IMR-90 (cell line): Measurements from ENCODE around the gene MEIOB. TPM values are rescaled to one million over a fixed set of nuclear protein-coding genes. Genes with fewer than 3 reads are reported as not detected.

Source experiments
- ATAC-seq: fragments of 200-7000 bp; cut with Tn5 transposase; 2 replicates; pipeline ENCODE4 v1.9.1; 2020; ENCODE audit warnings: low read depth, mild to moderate bottlenecking, moderate library complexity
- BruUV-seq: library from RNA; stranded (reverse); fragments of 400-500 nt; replicated peaks from 2 replicates; lab custom pipeline; 2021; lab: Mats Ljungman, UMichigan
- CTCF ChIA-PET: fragments of 300-600 bp; formaldehyde crosslinking; extraction: SDS; loops from one replicate; lab custom pipeline; 2021; ENCODE audit warnings: antibody characterized with exemption; lab: Yijun Ruan, JAX
- POLR2A ChIA-PET: fragments of 300-600 bp; sonication (Branson Sonifier 250); formaldehyde crosslinking; loops from one replicate; lab custom pipeline; 2022; ENCODE audit warnings: antibody characterized with exemption; ENCODE audit not compliant: unreplicated experiment; lab: Charles Lee
- DNase-seq: peaks from one replicate; pipeline ENCODE4 v3.0.0; 2013
- H2AFZ ChIP-seq: replicated peaks from 2 replicates; pipeline ENCODE3; 2013; ENCODE audit warnings: low read length, mild to moderate bottlenecking; ENCODE audit not compliant: poor library complexity
- H2AK5ac ChIP-seq: 2 replicates; pipeline ENCODE4 v1.6.1; 2013; ENCODE audit warnings: low read depth, low read length, inconsistent platforms
- H2AK9ac ChIP-seq: replicated peaks from 2 replicates; pipeline ENCODE3; 2013; ENCODE audit warnings: mild to moderate bottlenecking, low read depth, low read length, moderate library complexity; ENCODE audit not compliant: poor library complexity
- H2BK120ac ChIP-seq: 2 replicates; pipeline ENCODE4 v1.6.1; 2013; ENCODE audit warnings: low read depth, low read length, inconsistent platforms
- H2BK15ac ChIP-seq: 3 replicates; pipeline ENCODE4 v1.6.1; 2013; ENCODE audit warnings: low read depth, low read length, inconsistent platforms
- H2BK20ac ChIP-seq: 2 replicates; pipeline ENCODE4 v1.6.1; 2013; ENCODE audit warnings: low read depth, mild to moderate bottlenecking, inconsistent platforms, low read length, moderate library complexity
- H2BK5ac ChIP-seq: 2 replicates; pipeline ENCODE4 v1.6.1; 2013; ENCODE audit warnings: mild to moderate bottlenecking, low read depth, low read length, inconsistent platforms; ENCODE audit not compliant: poor library complexity, severe bottlenecking
- H3K14ac ChIP-seq: replicated peaks from 2 replicates; pipeline ENCODE4 v1.6.1; 2013; ENCODE audit warnings: low read depth, low read length, inconsistent platforms
- H3K18ac ChIP-seq: 2 replicates; pipeline ENCODE4 v1.6.1; 2013; ENCODE audit warnings: low read depth, low read length, control low read depth
- H3K23ac ChIP-seq: 2 replicates; pipeline ENCODE4 v1.6.1; 2013; ENCODE audit warnings: low read depth, low read length, inconsistent platforms
- H3K27ac ChIP-seq: 2 replicates; pipeline ENCODE4 v1.5.1; 2013; ENCODE audit warnings: mild to moderate bottlenecking, control low read depth, low read length; ENCODE audit not compliant: insufficient read depth
- H3K27me3 ChIP-seq: 2 replicates; pipeline ENCODE4 v1.6.1; 2013; ENCODE audit warnings: low read length; ENCODE audit not compliant: control insufficient read depth, insufficient read depth
- H3K36me3 ChIP-seq: 2 replicates; pipeline ENCODE4 v1.6.1; 2013; ENCODE audit warnings: low read length, mixed read lengths; ENCODE audit not compliant: control insufficient read depth, insufficient read depth
- H3K4ac ChIP-seq: 2 replicates; pipeline ENCODE4 v1.6.1; 2013; ENCODE audit warnings: low read depth, low read length, inconsistent platforms
- H3K4me1 ChIP-seq: 2 replicates; pipeline ENCODE4 v1.6.1; 2013; ENCODE audit warnings: low read length, mixed read lengths; ENCODE audit not compliant: control insufficient read depth, insufficient read depth
- H3K4me2 ChIP-seq: 2 replicates; pipeline ENCODE4 v1.6.1; 2013; ENCODE audit warnings: low read depth, mild to moderate bottlenecking, control low read depth, low read length, moderate library complexity
- H3K4me3 ChIP-seq: 2 replicates; pipeline ENCODE4 v1.5.1; 2013; ENCODE audit warnings: low read depth, mild to moderate bottlenecking, control low read depth, low read length, moderate library complexity; ENCODE audit not compliant: insufficient read depth
- H3K56ac ChIP-seq: 2 replicates; pipeline ENCODE4 v1.6.1; 2013; ENCODE audit warnings: low read length, inconsistent platforms; ENCODE audit not compliant: insufficient read depth; ENCODE audit errors: extremely low read depth
- H3K79me1 ChIP-seq, 2 experiments: 2 replicates each; pipeline ENCODE4 v1.6.1; 2013; ENCODE audit warnings: low read length in 2 of 2, inconsistent platforms in 1 of 2, low read depth in 1 of 2
- H3K9ac ChIP-seq: 2 replicates; pipeline ENCODE4 v1.6.1; 2013; ENCODE audit warnings: low read depth, low read length, control low read depth
- H3K9me1 ChIP-seq: 2 replicates; pipeline ENCODE4 v1.6.1; 2013; ENCODE audit warnings: low read length, inconsistent platforms; ENCODE audit not compliant: insufficient read depth
- H3K9me3 ChIP-seq: 2 replicates; pipeline ENCODE4 v1.6.1; 2013; ENCODE audit warnings: low read length; ENCODE audit not compliant: control insufficient read depth, insufficient read depth
- H4K20me1 ChIP-seq: 2 replicates; pipeline ENCODE4 v1.6.1; 2013; ENCODE audit warnings: low read length, inconsistent platforms; ENCODE audit not compliant: insufficient read depth
- H4K5ac ChIP-seq: 2 replicates; pipeline ENCODE4 v1.6.1; 2013; ENCODE audit warnings: mild to moderate bottlenecking, low read depth, low read length, control low read depth
- H4K8ac ChIP-seq, 2 experiments: 2 replicates each; pipeline ENCODE4 v1.6.1; 2013; ENCODE audit warnings: low read depth in 2 of 2, low read length in 2 of 2, control low read depth in 1 of 2, inconsistent platforms in 1 of 2
- H4K91ac ChIP-seq: 2 replicates; pipeline ENCODE4 v1.6.1; 2013; ENCODE audit warnings: low read depth, low read length, inconsistent platforms; ENCODE audit not compliant: insufficient read depth
- BHLHE40 ChIP-seq: fragments of 150-350 bp; IDR thresholded peaks from 2 replicates; pipeline ENCODE4 v1.6.1; 2016; ENCODE audit warnings: mild to moderate bottlenecking, low read depth, low read length
- CEBPB ChIP-seq: IDR thresholded peaks from 2 replicates; pipeline ENCODE4 v1.6.1; 2012; ENCODE audit warnings: low read depth, low read length, improper control_type of control experiment
- CTCF ChIP-seq: conservative IDR thresholded peaks from 2 replicates; pipeline ENCODE4 v1.5.1; 2012; ENCODE audit warnings: mild to moderate bottlenecking, low read depth, low read length, improper control_type of control experiment
- FOS ChIP-seq: fragments of 150-350 bp; IDR thresholded peaks from 2 replicates; pipeline ENCODE4 v1.6.1; 2016; ENCODE audit warnings: low read depth, low read length
- MAZ ChIP-seq: IDR thresholded peaks from 2 replicates; pipeline ENCODE4 v1.6.1; 2012; ENCODE audit warnings: low read depth, mild to moderate bottlenecking, low read length, improper control_type of control experiment, moderate library complexity, borderline replicate concordance
- MXI1 ChIP-seq: IDR thresholded peaks from 2 replicates; pipeline ENCODE4 v1.6.1; 2012; ENCODE audit warnings: low read depth, mild to moderate bottlenecking, low read length, moderate library complexity, borderline replicate concordance
- NFE2L2 ChIP-seq: fragments of 150-350 bp; IDR thresholded peaks from 2 replicates; pipeline ENCODE4 v1.6.1; 2016; ENCODE audit warnings: low read depth, mild to moderate bottlenecking, low read length
- POLR2A ChIP-seq: IDR thresholded peaks from 2 replicates; pipeline ENCODE4 v1.6.1; 2012; ENCODE audit warnings: mild to moderate bottlenecking, low read depth, low read length
- RAD21 ChIP-seq: IDR thresholded peaks from 2 replicates; pipeline ENCODE4 v1.6.1; 2012; ENCODE audit warnings: low read length, improper control_type of control experiment
- RCOR1 ChIP-seq: IDR thresholded peaks from 2 replicates; pipeline ENCODE4 v1.6.1; 2012; ENCODE audit warnings: mild to moderate bottlenecking, low read length, improper control_type of control experiment; ENCODE audit not compliant: insufficient replicate concordance
- SMC3 ChIP-seq: fragments of 150-350 bp; IDR thresholded peaks from 2 replicates; pipeline ENCODE4 v1.6.1; 2016; ENCODE audit warnings: low read depth, mild to moderate bottlenecking, antibody characterized with exemption, low read length, moderate library complexity
- USF2 ChIP-seq: fragments of 150-350 bp; IDR thresholded peaks from 2 replicates; pipeline ENCODE4 v1.6.1; 2017; ENCODE audit warnings: mild to moderate bottlenecking, antibody characterized with exemption, low read length, low read depth
- WGBS, 2 experiments: methylation state at CpG; one replicate each; pipeline versions ENCODE4 v1.1.5 to v1.1.7; 2013; ENCODE audit warnings: missing lambda C conversion rate in 2 of 2; ENCODE audit not compliant: insufficient read length in 1 of 2; ENCODE audit errors: extremely low coverage in 2 of 2; 5-methylcytosine and 5-hydroxymethylcytosine counted together
- dilution Hi-C: fragments of 300-500 bp; cut with HindIII; formaldehyde crosslinking; loops from one replicate; pipeline ENCODE4 v1.14.3; 2018; ENCODE audit warnings: low sequenced_read_pairs; ENCODE audit not compliant: unreplicated experiment
- in situ Hi-C: fragments of 300-500 bp; cut with MboI; formaldehyde crosslinking; loops from 3 replicates; pipeline ENCODE4 v1.14.3; 2019; ENCODE audit warnings: low sequenced_read_pairs, inconsistent platforms, mixed read lengths
- intact Hi-C: fragments of 100-400 bp; cut with micrococcal nuclease; formaldehyde crosslinking; loops from 2 replicates; pipeline ENCODE4 v1.10.0; 2022
- polyA plus RNA-seq, 3 experiments: library from polyadenylated mRNA; depleted of rRNA; stranded (reverse); fragments of >200 nt; gene quantifications; 2 replicates each; pipeline ENCODE4 v1.2.3, GENCODE V29; 2012; ENCODE audit warnings: low replicate concordance in 1 of 3
- total RNA-seq: library from RNA; depleted of rRNA; stranded (reverse); fragments of >200 nt; gene quantifications from 2 replicates; pipeline ENCODE4 v1.2.3, GENCODE V29; 2012

The MEIOB gene
- total and polyA plus RNA-seq, 2 of the 4 experiments (the other 2 are of a cell fraction) = 0.14 TPM; not detected in 1

GRCh38 chr16:1832838-1833454 is 39.0 kb downstream of the MEIOB start:
- no peak overlapping the region for H3K27ac ChIP-seq
- H2AK5ac ChIP-seq = no peak overlapping the region
- peaks cover 2% of the 10 kb centered on the region; the same call in 1 of the 2 replicates for H3K4me1 ChIP-seq
- intact Hi-C loops (no loop called here), in situ Hi-C loops (no loop called here), dilution Hi-C loops (no loop called here)
- H4K8ac ChIP-seq = no peak overlapping the region
- H3K14ac ChIP-seq = no peak overlapping the region
- H3K4me3 ChIP-seq = no peak overlapping the region
- no peak overlapping the region for H4K91ac ChIP-seq
- H4K20me1 ChIP-seq = peaks cover 11% of the 10 kb centered on the region; the same call in 1 of the 2 replicates
- H3K4ac ChIP-seq = no peak overlapping the region
- no peak for DNase-seq
- H3K36me3 ChIP-seq = peaks cover 8% of the 10 kb centered on the region
- H3K23ac ChIP-seq = no peak overlapping the region
- TF ChIP-seq SMC3 = no peak
- TF ChIP-seq POLR2A = no peak
- no peak for TF ChIP-seq MXI1
- TF ChIP-seq FOS = no peak
- TF ChIP-seq NFE2L2 = no peak
- TF ChIP-seq CEBPB = no peak
- TF ChIP-seq USF2 = no peak
- no peak for TF ChIP-seq BHLHE40
- TF ChIP-seq RAD21 = no peak
- TF ChIP-seq MAZ = no peak
- no peak for TF ChIP-seq CTCF
- no peak for TF ChIP-seq RCOR1
- 48% methylated on average over 5 of the region's 9 CpGs; no CpG with 5 or more reads in 1 of the 2 experiments for WGBS, 2 experiments
- no peak for ATAC-seq
- peaks cover 10 to 30% of the 10 kb centered on the region in 2 experiments for H3K79me1 ChIP-seq
- no peak overlapping the region for H2AK9ac ChIP-seq
- H3K9me1 ChIP-seq = peaks cover 11% of the 10 kb centered on the region
- H3K56ac ChIP-seq = no peak overlapping the region
- H2BK120ac ChIP-seq = no peak overlapping the region
- ChIA-PET CTCF (no interaction called here), POLR2A (no interaction called here)
- H3K27me3 ChIP-seq = no peaks in the 10 kb centered on the region
- H3K18ac ChIP-seq = no peak overlapping the region
- H3K9me3 ChIP-seq = no peaks in the 10 kb centered on the region
- H2BK20ac ChIP-seq = no peak overlapping the region
- no peak overlapping the region for H2AFZ ChIP-seq
- no peak overlapping the region; the same call in 1 of the 2 replicates for H4K5ac ChIP-seq
- H2BK5ac ChIP-seq = no peak overlapping the region
- H3K4me2 ChIP-seq = no peak overlapping the region
- no peak overlapping the region for H2BK15ac ChIP-seq
- no TSS peak for BruUV-seq
- H3K9ac ChIP-seq = no peak overlapping the region
